Body of pancreas (tissue), 4 donors: ENCODE measurements around the gene HKDC1.

Source experiments
- CTCF ChIP-seq, 7 experiments: fragments of 450-650 bp in 4 of 7; fragments of 200-600 bp in 3 of 7; sonication (generic) in 3 of 7; IDR thresholded peaks; one replicate each; pipeline ENCODE4 v1.5.1; 2016 to 2019; ENCODE audit warnings: antibody characterized with exemption in 7 of 7
- POLR2A ChIP-seq, 3 donors: fragments of 450-650 bp; IDR thresholded peaks; one replicate each; pipeline ENCODE4 v1.6.1; 2016; ENCODE audit warnings: antibody characterized with exemption in 3 of 3, mild to moderate bottlenecking in 2 of 3

GRCh38 chr10:69242040-69242851, 22.1 kb downstream of the HKDC1 start:
- no peak for TF ChIP-seq POLR2A (IDR thresholded peaks at IDR 0.05)
- no peak for TF ChIP-seq CTCF (IDR thresholded peaks at IDR 0.05)
